Body of pancreas (tissue), 4 donors: Measurements from ENCODE around the gene INPP5J.

Source experiments
- CTCF ChIP-seq, 7 experiments: fragments of 450-650 bp in 4 of 7; fragments of 200-600 bp in 3 of 7; sonication (generic) in 3 of 7; IDR thresholded peaks; one replicate each; pipeline ENCODE4 v1.5.1; 2016 to 2019; ENCODE audit warnings: antibody characterized with exemption in 7 of 7
- POLR2A ChIP-seq, 3 donors: fragments of 450-650 bp; IDR thresholded peaks; one replicate each; pipeline ENCODE4 v1.6.1; 2016; ENCODE audit warnings: antibody characterized with exemption in 3 of 3, mild to moderate bottlenecking in 2 of 3

- no peak for TF ChIP-seq CTCF (IDR thresholded peaks at IDR 0.05)
- no peak for TF ChIP-seq POLR2A (IDR thresholded peaks at IDR 0.05)
These were observed 54.2 kb downstream of the INPP5J start for GRCh38 chr22:31176923-31177322.
